Stimulated activated CD8-positive, alpha-beta memory T cell treated with anti-CD3 and anti-CD28 coated beads, Interleukin-7, amount 100 ng/mL, for 24 hours (primary cell): ENCODE data around the gene FLNC.

Source experiments
- DNase-seq: peaks from one replicate; pipeline ENCODE4 v3.0.0-alpha.2; 2020; ENCODE audit warnings: low read depth

FLNC gene

DNA sequence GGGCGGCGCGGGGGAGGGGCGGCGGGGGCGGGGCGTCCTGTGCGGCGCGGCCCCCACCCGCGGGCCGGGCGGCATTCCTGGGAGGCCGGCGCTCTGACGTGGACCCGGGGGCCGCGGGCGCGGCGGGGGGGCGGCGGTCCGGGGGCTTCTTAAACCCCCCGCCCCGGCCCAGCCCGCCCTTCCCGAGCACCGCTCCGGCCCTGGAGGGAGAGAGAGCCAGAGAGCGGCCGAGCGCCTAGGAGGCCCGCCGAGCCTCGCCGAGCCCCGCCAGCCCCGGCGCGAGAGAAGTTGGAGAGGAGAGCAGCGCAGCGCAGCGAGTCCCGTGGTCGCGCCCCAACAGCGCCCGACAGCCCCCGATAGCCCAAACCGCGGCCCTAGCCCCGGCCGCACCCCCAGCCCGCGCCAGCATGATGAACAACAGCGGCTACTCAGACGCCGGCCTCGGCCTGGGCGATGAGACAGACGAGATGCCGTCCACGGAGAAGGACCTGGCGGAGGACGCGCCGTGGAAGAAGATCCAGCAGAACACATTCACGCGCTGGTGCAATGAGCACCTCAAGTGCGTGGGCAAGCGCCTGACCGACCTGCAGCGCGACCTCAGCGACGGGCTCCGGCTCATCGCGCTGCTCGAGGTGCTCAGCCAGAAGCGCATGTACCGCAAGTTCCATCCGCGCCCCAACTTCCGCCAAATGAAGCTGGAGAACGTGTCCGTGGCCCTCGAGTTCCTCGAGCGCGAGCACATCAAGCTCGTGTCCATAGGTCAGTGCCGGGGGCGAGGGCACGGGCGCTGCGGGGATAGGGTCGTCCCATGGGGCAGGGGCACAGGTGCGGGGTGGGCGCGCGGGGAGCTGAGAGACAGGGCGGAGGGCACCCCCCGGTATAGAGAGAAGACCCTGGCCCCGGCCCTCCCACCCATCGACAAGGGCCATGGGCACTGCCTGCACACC is at the start of gene FLNC:
Gene FLNC (plus strand): TSS at position 176 of the 947 bp plus-strand sequence. CDS start 232 bp downstream, at position 408.
- no peak for DNase-seq

DNA sequence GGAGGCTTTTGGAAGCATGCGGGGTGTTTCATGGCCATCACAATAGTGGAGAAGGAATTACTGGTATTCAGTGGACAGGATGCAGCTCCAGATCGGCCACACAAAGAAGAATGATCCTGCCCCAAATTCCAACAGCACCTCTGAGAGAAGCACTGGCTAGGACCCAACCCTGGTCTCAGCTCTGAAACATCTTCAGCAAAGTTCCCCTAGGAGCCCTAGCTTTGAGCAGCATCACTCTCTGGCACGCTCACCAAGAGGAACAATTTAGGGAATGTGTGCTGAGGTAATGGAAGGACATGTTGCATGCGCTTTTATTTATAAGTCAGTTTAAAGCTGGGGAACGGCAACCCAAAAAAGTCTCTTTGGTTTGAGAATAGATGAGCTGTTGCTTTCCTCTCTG is 49.1 kb upstream of the FLNC start:
- DNase-seq = no peak

DNA sequence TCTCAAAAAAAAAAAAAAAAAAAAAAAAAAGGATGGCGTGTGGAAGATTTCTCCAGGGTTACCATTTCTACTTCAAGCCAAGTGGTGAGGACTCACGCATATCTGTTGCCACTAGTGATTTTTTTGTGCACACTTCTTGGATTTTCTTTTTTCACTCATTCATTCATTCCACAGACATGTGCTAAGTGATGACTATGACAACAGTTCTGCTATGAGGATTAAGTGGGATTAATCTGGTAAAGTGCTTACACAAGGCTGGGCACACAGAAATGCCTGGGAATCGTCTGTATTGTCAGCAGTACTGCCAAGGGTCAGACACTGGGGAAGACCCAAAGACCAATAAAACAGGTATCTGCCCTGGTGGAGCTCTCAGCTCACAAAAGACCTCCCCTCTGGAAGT is 48.4 kb upstream of the FLNC start:
- no peak for DNase-seq

GRCh38 chr7:128783143-128783861 is 46.9 kb upstream of the FLNC start:
- no peak for DNase-seq

GRCh38 chr7:128785738-128786137 is 44.5 kb upstream of the FLNC start:
- no peak for DNase-seq

DNA sequence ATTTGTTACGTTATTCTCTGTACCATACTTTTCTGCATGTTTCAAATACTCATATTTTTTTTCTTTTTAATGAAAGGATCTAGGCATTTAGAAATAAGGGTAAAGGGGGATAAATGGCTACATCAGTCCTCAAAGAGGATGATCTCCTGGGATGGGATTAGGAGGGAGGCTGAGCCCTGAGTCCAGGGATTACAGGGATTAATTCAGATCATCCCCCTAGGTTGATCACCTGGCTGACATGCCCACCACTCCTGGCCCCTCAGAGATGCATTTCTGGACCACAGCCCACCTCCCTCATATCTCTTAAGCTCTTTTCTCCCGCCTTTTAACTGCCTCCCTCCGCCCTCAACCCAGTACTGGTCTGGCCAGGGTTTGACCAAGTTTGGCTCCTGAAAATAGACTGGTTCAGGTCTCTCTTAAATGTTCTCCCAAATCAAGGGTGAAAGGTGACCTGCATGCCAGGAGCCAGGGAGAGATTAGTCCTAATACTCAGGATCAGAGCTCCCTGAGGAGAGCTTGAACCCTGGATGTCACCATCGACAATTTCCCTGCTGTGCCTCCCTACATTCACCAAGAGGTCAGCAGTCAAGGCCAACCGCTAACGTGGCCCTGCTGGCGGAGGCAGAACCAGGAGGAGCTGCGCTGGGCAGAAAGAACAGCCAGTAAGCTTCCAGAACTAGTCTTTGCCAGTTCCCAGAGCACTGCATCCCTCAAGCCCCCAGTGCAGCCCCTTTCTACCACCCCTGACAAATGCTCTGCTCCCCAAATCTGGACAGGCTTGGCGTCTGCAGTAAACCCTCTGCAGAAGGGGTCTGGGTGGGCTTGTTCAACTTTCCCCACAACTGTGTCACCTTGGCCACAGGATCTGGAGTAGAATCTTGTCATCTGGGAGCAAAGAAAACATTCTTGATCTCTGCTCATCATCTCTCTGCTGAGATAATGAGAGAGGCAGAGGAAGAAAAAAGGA is 41.5 kb upstream of the FLNC start:
- no peak for DNase-seq

DNA sequence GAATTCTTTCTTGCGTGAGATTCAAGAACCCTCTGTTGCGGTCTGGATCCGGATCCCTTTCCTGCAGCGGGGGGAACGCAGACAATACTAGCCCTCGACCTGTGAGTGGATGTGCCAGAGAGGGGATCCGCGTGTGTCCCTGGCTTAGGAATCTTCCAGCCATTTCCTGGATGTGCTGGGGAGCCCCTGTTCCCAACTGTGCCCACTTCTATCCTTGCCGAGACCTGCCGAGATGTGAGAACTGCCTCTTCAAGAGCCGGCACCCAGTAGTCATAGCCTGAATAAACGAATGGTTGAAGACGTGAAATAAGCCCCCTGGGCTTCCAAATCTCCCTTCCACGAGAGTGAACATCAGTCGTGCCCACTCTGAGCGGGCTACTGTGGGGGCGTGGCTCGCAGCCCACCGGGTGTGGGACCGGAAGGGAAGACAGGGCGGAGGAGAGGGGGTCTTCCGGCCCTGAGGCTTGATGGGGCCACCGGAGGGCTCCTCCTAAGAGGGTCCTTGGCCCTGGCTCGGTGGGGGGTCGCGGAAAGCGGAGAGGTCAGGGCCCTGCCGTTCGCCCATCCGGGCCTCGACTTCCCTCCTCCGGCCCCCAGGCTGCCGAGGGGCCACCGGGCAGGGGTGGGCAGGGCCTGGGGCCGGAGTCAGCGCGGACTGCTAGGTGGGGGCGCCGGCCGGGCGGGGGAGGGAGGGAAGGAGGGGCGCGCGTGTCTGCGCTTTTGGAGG is 39.7 kb upstream of the FLNC start:
- DNase-seq = no peak

- DNase-seq = peak; percentile 48
Observed at GRCh38 chr7:128791121-128791971, 38.9 kb upstream of the FLNC start, which contains the start of gene CCDC136. CCDC136 (plus strand) TSS chr7:128791968; CDS start chr7:128792412, 444 bp downstream.

DNA sequence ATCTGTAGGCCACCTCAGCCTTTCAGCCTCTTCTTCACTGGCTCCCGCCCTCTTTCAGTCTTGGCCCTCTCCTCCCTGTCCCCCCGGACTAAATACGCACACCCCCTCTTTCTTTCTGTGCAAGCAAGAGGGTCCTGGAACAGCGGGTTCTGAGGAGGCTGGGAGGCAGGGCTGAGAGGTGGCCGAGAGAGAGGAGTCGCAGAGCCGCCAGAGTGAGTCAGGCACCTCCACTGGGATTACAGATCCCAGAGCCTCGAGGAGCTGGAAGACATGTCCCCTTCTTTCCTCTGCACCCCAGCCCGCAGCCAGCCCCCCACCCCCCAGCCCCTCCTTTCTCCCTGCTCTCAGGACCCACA is 38.3 kb upstream of the FLNC start:
- DNase-seq = no peak

GRCh38 chr7:128792471-128793180 is 37.6 kb upstream of the FLNC start:
- DNase-seq = no peak

GRCh38 chr7:128793181-128793547 is 37.0 kb upstream of the FLNC start:
- no peak for DNase-seq

GRCh38 chr7:128794020-128794419 is 36.2 kb upstream of the FLNC start:
- no peak for DNase-seq

DNA sequence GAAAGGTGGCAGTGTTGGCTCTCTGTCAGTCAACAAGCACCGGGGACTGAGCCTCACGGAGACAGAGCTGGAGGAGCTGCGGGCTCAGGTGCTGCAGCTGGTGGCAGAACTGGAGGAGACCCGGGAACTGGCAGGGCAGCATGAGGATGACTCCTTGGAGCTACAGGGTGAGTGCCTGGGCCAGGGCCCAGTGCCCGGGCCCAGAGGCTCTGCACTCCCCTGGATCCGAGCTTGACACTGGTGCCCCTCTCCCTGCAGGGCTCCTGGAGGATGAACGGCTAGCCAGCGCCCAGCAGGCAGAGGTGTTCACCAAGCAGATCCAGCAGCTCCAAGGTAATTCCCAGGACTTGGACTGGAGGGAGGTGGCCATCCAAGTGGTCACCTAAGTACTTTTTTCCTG is 35.8 kb upstream of the FLNC start:
- no peak for DNase-seq

DNA sequence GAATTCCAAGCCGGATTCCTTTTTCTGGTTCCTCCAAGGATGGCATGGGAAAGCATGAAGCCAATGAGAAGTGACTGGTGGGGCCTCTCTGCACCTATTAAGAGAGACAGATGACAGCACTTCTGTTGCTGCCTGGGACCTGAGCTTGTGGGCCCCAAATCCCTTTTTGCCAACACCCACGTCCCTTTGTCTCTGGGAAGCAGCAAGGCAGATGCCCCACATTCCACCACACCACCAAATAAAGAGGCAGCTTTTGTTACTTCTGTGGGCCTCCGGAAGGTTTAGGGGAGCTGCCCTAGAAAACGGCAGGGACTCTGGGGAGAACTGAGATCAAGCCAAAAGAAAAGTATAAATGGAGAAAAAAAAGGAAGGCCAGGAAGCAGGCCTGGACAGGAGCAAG is 35.1 kb upstream of the FLNC start:
- DNase-seq = no peak

GRCh38 chr7:128796327-128796726 is 33.9 kb upstream of the FLNC start:
- DNase-seq = no peak

GRCh38 chr7:128799451-128799850 is 30.8 kb upstream of the FLNC start:
- DNase-seq = no peak

DNA sequence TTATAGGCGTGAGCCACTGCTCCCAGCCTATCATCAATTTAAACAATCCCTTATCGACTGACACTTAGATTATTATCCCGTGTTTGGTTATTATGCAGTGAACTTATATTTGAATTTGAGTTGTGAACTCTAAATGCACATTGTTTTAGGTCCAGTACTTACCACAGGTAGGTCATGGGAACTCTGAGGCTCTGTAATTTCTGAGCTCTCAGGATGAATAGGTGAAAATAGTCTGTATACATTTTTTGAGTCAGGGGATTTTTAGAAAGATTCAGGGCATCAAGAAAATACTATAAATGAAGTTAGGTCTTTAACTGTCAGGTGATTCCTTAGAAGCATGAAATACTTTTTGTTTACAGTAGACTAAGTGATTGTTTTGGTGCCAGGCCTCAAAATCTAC is 29.6 kb upstream of the FLNC start:
- no peak for DNase-seq

- DNase-seq = no peak
Observed at GRCh38 chr7:128801003-128801402, 29.2 kb upstream of the FLNC start.

DNA sequence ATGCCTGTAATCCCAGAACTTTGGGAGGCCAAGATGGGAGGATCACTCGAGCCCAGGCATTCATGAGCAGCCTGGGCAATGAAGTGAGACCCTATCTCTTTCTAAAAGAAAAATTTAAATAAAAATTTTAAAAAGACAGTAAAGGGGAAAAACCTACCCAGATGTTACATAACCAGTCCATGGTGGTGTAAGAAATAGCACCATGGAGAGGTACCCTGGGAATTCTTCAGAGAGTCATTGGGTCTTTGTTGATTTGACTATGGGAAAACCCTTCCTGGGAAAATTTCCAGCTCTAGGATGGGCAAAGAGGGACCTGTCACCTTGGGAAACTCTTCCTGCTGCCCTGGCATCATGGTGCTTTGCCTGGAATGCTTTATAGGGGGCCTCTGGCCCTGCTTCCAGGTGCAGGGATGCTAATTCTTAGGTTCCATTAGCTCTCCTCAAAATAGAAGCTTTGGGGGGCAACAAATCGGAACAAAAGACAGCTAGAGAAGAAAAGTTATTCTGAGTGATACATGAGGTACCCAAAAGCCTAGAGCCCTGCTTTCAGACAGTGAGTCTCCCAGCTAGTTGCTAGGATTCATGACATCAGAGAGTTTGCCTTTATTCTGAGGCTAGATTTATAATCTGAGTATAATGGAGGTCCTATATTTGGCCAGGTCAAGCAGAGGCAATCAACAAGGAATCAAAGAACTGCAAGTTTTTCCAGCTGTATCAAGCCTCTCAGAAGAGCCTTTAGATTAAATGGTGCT is 28.4 kb upstream of the FLNC start:
- no peak for DNase-seq
